Measurements from ENCODE around the gene TIAM2.
"Not testable (repeated sequence)": the region's sequence is repeated elsewhere in the genome, so short reads cannot be mapped to it uniquely, and the experiment has no call there.

Gene TIAM2

GRCh38 chr6:154993026-154993425, 2.1 kb upstream of the TIAM2 start:
- DNase-seq: no peak

GRCh38 chr6:154993710-154994109, 1.4 kb upstream of the TIAM2 start:
- no peak for DNase-seq

- no peak for DNase-seq
Observed at GRCh38 chr6:154994836-154995253, 270 bp upstream of the TIAM2 start.

GRCh38 chr6:154996016-154996590, 988 bp downstream of the TIAM2 start:
- no peak for DNase-seq

GRCh38 chr6:154996841-154997311, 1.8 kb downstream of the TIAM2 start:
- no peak for DNase-seq

- DNase-seq: no peak
Observed at GRCh38 chr6:154998855-154999254, 3.7 kb downstream of the TIAM2 start.

- no peak for DNase-seq
Observed at GRCh38 chr6:155001482-155001881, 6.4 kb downstream of the TIAM2 start.

- no peak for DNase-seq
Observed at GRCh38 chr6:155001934-155002333, 6.8 kb downstream of the TIAM2 start.

- DNase-seq: no peak
Observed at GRCh38 chr6:155003476-155003875, 8.4 kb downstream of the TIAM2 start.

GRCh38 chr6:155004017-155004416, 8.9 kb downstream of the TIAM2 start:
- DNase-seq: no peak

- no peak for DNase-seq
Observed at GRCh38 chr6:155004576-155005372, 9.7 kb downstream of the TIAM2 start.

GRCh38 chr6:155008625-155009024, 13.5 kb downstream of the TIAM2 start:
- DNase-seq: no peak

GRCh38 chr6:155010940-155011339, 15.8 kb downstream of the TIAM2 start:
- DNase-seq: no peak

GRCh38 chr6:155011809-155012291, 16.7 kb downstream of the TIAM2 start:
- DNase-seq: no peak

- no peak for DNase-seq
Observed at GRCh38 chr6:155013457-155013876, 18.4 kb downstream of the TIAM2 start.

- DNase-seq: no peak
Observed at GRCh38 chr6:155014137-155014536, 19.0 kb downstream of the TIAM2 start.

- no peak for DNase-seq
Observed at GRCh38 chr6:155014670-155015300, 19.7 kb downstream of the TIAM2 start.

GRCh38 chr6:155018415-155018814, 23.3 kb downstream of the TIAM2 start:
- DNase-seq: not testable (repeated sequence)

GRCh38 chr6:155021680-155022079, 26.6 kb downstream of the TIAM2 start:
- DNase-seq: no peak

- no peak for DNase-seq
Observed at GRCh38 chr6:155022721-155023120, 27.6 kb downstream of the TIAM2 start.

GRCh38 chr6:155023717-155024116, 28.6 kb downstream of the TIAM2 start:
- no peak for DNase-seq

- no peak for DNase-seq
Observed at GRCh38 chr6:155024391-155025027, 29.4 kb downstream of the TIAM2 start.

GRCh38 chr6:155026022-155026705, 31.0 kb downstream of the TIAM2 start:
- DNase-seq: no peak

Measured in NK-92 treated with Interleukin-12 subunit alpha and Interleukin-12 subunit beta, amount 100 ng/mL, for 24 hours (cell line).